ENCODE results near the gene ABCD3. TPM values are rescaled to one million over a fixed set of nuclear protein-coding genes. Genes with fewer than 3 reads are reported as not detected.

The ABCD3 gene
- total RNA-seq, 2 donors from 2014 or later = 35.5 to 38.5 TPM

DNA sequence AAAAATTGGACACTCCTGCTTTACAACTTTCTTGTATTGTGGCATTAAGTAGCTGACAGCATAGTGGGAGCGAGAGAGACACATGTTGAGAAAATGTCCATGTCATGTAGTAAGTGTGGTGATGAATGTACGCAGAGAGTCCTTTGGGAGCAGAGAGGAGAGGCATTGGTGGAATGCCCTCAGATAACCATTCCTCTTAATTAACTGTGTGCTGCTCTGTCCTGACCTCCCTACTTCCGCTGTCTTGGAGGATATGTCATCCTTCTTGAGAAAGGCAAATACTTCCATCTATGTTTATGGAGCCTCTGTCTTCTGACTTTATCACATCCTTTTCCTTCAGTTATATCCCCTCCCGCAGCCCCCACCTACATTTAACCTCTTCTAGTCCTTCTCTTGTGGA, 85.0 kb downstream of the ABCD3 start:
- Histone ChIP-seq H3K4me3 (no peak overlapping the region), H3K27ac (no peak overlapping the region), H3K27me3 (replicated peaks; ENCODE audit: insufficient read depth) (no peaks in the 10 kb centered on the region), H3K4me1 (replicated peaks) (no peaks in the 10 kb centered on the region), H3K9me3 (no peaks in the 10 kb centered on the region), H3K36me3 (no peaks in the 10 kb centered on the region)
- intact Hi-C loops (cut with DNase I) = no loop called here
- no peak for DNase-seq (ENCODE audit: low spot score)
- TF ChIP-seq, protein P1, sequence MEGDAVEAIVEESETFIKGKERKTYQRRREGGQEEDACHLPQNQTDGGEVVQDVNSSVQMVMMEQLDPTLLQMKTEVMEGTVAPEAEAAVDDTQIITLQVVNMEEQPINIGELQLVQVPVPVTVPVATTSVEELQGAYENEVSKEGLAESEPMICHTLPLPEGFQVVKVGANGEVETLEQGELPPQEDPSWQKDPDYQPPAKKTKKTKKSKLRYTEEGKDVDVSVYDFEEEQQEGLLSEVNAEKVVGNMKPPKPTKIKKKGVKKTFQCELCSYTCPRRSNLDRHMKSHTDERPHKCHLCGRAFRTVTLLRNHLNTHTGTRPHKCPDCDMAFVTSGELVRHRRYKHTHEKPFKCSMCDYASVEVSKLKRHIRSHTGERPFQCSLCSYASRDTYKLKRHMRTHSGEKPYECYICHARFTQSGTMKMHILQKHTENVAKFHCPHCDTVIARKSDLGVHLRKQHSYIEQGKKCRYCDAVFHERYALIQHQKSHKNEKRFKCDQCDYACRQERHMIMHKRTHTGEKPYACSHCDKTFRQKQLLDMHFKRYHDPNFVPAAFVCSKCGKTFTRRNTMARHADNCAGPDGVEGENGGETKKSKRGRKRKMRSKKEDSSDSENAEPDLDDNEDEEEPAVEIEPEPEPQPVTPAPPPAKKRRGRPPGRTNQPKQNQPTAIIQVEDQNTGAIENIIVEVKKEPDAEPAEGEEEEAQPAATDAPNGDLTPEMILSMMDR (IDR thresholded peaks at IDR 0.05) = no peak
- TF ChIP-seq POLR2AphosphoS5 (IDR thresholded peaks at IDR 0.05) = no peak
- no peak for TF ChIP-seq POLR2A (IDR thresholded peaks at IDR 0.05)
- WGBS = 88% methylated on average over 4 of the region's 4 CpGs

DNA sequence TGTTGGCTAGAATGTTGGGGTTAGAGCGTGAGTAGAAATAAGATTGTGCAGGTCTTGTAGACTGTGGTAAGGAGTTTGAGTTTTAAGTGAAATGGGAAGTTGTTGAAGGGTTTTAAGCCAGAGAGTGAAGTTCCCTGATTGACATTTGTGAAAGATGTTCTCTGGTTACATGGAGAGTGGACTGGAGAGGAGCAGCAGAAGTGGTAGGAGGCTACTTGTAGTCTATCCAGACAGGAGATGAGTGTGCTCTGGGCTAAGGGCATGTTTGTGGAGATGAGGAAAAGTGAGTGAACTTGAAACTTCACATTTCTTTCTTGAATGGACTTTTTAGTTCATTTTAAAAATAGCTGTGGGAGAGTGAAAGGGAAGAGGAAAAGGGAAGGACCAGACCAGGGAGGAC, 86.4 kb downstream of the ABCD3 start:
- H3K4me1 ChIP-seq (replicated peaks) = no peaks in the 10 kb centered on the region
- TF ChIP-seq POLR2AphosphoS5 (IDR thresholded peaks at IDR 0.05) (no peak), POLR2A (IDR thresholded peaks at IDR 0.05) (no peak)
- TF ChIP-seq, protein P1 (IDR thresholded peaks at IDR 0.05) = no peak
- intact Hi-C loops (cut with DNase I) = no loop called here
- H3K4me3 ChIP-seq = no peak overlapping the region
- WGBS = 93% methylated on average over 1 of the region's 1 CpG
- DNase-seq (ENCODE audit: low spot score) = no peak
- H3K36me3 ChIP-seq = no peaks in the 10 kb centered on the region
- H3K27ac ChIP-seq = no peak overlapping the region
- no peaks in the 10 kb centered on the region for H3K27me3 ChIP-seq (replicated peaks; ENCODE audit: insufficient read depth)
- H3K9me3 ChIP-seq = no peaks in the 10 kb centered on the region

DNA sequence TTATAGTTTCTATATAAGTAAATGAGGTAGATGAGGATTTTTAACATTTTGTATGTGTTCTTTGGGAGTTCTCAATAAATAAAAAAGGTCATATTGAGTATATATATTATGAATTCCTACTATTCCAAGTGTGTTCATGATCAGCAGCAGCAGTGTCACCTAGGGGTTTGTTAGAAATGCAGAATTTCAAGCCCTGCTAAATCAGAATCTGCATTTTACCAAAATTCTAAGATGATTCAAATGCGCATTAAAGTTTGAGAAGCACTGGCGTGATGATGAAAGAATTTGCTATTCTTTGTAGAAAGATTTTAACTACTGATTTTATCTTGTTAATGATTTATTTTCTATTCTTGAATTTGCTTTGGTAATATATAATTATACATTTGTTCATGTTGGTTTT, 94.6 kb downstream of the ABCD3 start:
- intact Hi-C loops (cut with DNase I) = no loop called here
- no peak for DNase-seq (ENCODE audit: low spot score)
- Histone ChIP-seq H3K4me1 (replicated peaks) (no peaks in the 10 kb centered on the region), H3K27me3 (replicated peaks; ENCODE audit: insufficient read depth) (no peaks in the 10 kb centered on the region), H3K9me3 (no peaks in the 10 kb centered on the region), H3K27ac (no peak overlapping the region), H3K4me3 (no peak overlapping the region), H3K36me3 (no peaks in the 10 kb centered on the region)
- 98% methylated on average over 2 of the region's 2 CpGs for WGBS
- TF ChIP-seq POLR2A (IDR thresholded peaks at IDR 0.05) = no peak
- TF ChIP-seq, protein P1 (IDR thresholded peaks at IDR 0.05) = no peak

DNA sequence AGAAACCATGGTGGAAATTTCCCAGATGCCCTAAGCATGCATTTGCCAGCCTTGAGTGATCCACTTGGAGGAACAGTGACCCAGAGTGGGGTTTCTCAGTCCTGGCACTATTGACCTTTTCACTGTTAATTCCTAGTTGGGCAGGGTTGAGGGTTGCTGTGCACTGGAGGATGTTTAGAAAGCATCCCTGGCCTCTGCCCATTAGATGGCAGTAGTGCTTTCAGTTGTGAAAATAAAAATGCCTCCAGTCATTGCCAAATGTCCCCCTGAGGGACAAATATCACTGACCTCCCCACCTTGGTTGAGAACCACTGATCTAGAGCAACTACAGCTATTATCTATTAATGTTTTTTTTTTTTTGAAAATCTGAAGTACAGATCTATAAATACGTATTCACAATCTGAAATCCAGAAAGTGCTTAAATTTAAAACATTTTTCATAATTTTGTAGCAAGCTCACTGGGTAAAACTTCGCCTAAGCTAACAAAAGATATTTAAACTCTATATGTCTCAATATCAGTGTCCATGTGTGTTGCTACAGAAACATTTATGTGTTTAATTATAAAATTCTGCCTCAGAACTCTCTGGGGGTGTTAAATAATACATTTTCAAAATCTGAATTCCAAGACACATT, 96.0 kb downstream of the ABCD3 start:
- DNase-seq (ENCODE audit: low spot score) = no peak
- Histone ChIP-seq H3K4me3 (no peak overlapping the region), H3K4me1 (replicated peaks) (no peaks in the 10 kb centered on the region), H3K9me3 (no peaks in the 10 kb centered on the region), H3K27me3 (replicated peaks; ENCODE audit: insufficient read depth) (no peaks in the 10 kb centered on the region), H3K27ac (no peak overlapping the region), H3K36me3 (no peaks in the 10 kb centered on the region)
- WGBS = 71% methylated on average over 2 of the region's 2 CpGs
- TF ChIP-seq, protein P1 (IDR thresholded peaks at IDR 0.05) = peak; percentile 20 to 47 (median 39)
- TF ChIP-seq POLR2A (IDR thresholded peaks at IDR 0.05) = no peak
- TF ChIP-seq POLR2AphosphoS5 (IDR thresholded peaks at IDR 0.05) = no peak
- intact Hi-C loops (cut with DNase I) = no loop called here

DNA sequence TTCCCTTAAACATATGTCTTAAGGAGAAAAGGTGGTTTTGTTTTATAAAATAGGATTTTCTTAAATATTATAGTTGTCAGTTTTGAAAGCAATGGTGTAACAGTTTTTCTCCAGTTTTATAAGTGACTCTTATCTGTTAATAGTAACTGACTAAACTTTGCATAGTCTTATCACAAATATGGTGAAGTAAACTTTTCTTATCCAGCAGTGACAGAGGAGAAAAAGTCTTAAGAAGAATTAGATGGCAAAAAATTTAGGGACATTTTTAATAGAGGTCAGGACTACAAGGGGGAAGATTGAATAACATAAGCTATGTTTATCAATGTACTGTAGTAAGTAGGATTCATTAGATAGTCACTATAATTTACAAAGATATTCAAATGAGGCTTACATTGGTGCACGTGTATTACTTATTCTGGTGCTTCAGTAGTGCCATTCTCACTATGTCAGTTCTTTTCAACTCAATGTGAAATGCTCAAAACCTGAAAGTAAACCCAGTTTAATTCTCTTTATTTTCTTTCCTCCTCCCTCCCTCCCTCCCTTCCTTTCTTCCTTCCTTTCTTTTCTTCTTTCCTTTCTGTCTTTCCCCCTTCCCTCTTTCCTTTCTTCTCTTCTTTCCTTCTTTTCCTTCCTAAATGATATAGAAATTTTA, 97.2 kb downstream of the ABCD3 start:
- Histone ChIP-seq H3K4me1 (replicated peaks) (no peaks in the 10 kb centered on the region), H3K27me3 (replicated peaks; ENCODE audit: insufficient read depth) (no peaks in the 10 kb centered on the region), H3K27ac (no peak overlapping the region), H3K4me3 (no peak overlapping the region), H3K9me3 (no peaks in the 10 kb centered on the region), H3K36me3 (no peaks in the 10 kb centered on the region)
- WGBS = 76% methylated on average over 1 of the region's 1 CpG
- TF ChIP-seq POLR2AphosphoS5 (IDR thresholded peaks at IDR 0.05) (no peak), POLR2A (IDR thresholded peaks at IDR 0.05) (no peak)
- TF ChIP-seq, protein P1 (IDR thresholded peaks at IDR 0.05) = no peak
- no peak for DNase-seq (ENCODE audit: low spot score)
- intact Hi-C loops (cut with DNase I) = no loop called here
